ENCODE measurements around the gene TMSB4X.

The TMSB4X gene

DNA sequence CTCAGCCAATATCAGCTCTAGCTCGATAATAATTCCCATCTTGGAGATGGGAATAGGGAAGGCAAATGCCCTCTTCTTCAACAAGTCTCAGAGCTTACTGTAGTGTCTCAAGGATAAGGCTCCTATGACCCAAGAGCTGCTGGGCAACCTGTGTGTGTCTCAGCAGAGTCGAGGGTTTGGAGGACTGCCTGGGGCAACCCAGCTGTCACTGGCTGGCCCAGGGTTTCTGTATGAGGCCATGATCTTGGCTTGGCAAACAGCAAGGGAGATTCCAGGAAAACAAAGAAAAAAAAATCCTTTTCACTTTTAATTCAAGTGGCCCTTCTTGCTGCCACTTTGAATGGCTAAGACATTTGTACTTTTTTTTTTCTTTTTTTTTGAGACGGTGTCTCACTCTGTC lies 34.4 kb downstream of the TMSB4X start:
- Mint-ChIP-seq H3K4me3 (no peak overlapping the region), H3K36me3 (ENCODE audit: low read depth) (no peaks in the 10 kb centered on the region), H3K9me3 (peaks cover 42% of the 10 kb centered on the region), H3K27me3 (ENCODE audit: low read depth, poor library complexity) (peaks cover 4% of the 10 kb centered on the region), H3K4me1 (peaks cover 10% of the 10 kb centered on the region), H3K27ac (no peak overlapping the region)
- no peak for DNase-seq
- TF ChIP-seq, protein P1, sequence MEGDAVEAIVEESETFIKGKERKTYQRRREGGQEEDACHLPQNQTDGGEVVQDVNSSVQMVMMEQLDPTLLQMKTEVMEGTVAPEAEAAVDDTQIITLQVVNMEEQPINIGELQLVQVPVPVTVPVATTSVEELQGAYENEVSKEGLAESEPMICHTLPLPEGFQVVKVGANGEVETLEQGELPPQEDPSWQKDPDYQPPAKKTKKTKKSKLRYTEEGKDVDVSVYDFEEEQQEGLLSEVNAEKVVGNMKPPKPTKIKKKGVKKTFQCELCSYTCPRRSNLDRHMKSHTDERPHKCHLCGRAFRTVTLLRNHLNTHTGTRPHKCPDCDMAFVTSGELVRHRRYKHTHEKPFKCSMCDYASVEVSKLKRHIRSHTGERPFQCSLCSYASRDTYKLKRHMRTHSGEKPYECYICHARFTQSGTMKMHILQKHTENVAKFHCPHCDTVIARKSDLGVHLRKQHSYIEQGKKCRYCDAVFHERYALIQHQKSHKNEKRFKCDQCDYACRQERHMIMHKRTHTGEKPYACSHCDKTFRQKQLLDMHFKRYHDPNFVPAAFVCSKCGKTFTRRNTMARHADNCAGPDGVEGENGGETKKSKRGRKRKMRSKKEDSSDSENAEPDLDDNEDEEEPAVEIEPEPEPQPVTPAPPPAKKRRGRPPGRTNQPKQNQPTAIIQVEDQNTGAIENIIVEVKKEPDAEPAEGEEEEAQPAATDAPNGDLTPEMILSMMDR (IDR thresholded peaks at IDR 0.05), result no peak

DNA sequence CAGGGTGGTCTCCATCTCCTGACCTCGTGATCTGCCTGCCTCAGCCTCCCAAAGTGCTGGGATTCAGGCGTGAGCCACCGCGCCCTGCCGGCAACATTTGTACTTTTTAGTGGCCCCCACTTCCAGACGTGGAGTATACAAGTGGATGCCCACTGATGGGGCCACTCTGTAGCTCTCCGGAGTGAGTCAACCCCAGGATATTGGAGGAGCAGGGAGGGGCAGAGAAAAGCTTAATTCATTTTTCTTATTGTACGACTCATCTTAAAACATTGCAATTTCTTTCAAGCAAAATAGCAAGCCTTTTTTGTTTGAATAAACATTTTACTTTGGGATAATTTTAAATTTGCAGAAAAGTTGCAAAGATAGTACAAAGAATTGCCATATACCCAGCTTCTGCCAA lies 34.9 kb downstream of the TMSB4X start:
- Mint-ChIP-seq H3K36me3 (ENCODE audit: low read depth) (no peaks in the 10 kb centered on the region), H3K4me3 (no peak overlapping the region), H3K9me3 (peaks cover 41% of the 10 kb centered on the region), H3K27ac (no peak overlapping the region), H3K27me3 (ENCODE audit: low read depth, poor library complexity) (peaks cover 4% of the 10 kb centered on the region), H3K4me1 (peaks cover 10% of the 10 kb centered on the region)
- TF ChIP-seq, protein P1 (IDR thresholded peaks at IDR 0.05), result no peak
- no peak for DNase-seq

DNA sequence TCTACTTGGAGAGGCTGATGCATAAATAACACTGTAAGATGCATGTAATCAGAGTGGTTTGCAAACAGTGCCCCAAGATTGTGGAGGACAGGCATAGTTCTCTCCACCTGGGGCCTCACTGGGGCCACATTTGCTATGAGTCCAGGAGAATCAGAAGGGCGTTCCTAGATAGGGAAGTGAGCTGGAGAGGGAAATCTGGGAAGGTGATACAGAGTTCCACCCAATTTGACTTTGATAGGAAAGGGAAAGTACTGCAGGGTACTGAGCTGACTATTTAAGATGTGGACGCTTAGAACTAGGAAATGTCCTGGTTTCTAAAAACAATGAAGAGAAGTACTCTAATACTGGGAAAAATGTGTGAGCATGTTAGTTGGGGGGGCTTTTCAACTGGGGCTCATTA lies 35.6 kb downstream of the TMSB4X start:
- no peak for DNase-seq
- no peak overlapping the region for H3K27ac Mint-ChIP-seq
- TF ChIP-seq, protein P1 (IDR thresholded peaks at IDR 0.05), result no peak
- peaks cover 10% of the 10 kb centered on the region for H3K4me1 Mint-ChIP-seq
- no peak overlapping the region for H3K4me3 Mint-ChIP-seq
- H3K9me3 Mint-ChIP-seq, result peaks cover 36% of the 10 kb centered on the region
- no peaks in the 10 kb centered on the region for H3K36me3 Mint-ChIP-seq (ENCODE audit: low read depth)
- peaks cover 4% of the 10 kb centered on the region for H3K27me3 Mint-ChIP-seq (ENCODE audit: low read depth, poor library complexity)

DNA sequence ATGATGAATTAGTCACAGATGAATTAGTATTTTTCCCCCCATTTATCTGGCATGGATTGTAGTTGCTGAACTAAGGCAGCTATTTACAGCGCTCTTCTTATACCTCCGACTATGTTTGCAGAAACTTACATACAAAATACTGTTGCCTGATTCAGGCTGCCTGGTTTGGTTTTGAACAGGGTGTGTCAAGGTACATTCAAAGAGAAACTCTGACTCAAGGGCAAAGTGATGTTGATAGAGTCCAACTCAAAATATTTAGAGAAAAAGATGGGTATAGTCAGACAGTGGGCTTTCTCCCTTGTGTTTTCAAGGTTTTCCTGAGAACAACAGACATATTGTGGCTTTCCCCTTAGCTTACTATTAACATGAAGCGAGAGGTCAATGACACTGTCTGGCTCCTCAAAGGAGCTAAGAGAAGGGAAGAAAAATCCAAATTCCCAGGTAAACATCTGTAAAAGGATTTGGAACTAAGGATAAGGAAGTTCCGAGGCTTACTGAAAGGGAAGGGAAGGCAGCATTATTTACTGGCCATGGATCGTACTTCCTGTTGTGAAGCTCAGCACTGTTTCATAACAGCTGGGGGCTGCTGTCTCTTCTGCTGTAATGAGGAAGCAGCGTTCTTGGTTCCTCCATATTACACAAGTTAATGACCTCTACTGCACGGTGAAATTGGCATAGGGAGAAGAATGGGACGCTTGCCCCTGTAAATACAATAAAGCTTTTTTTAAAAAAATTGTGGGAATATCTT lies 38.6 kb downstream of the TMSB4X start:
- Mint-ChIP-seq H3K36me3 (ENCODE audit: low read depth) (no peaks in the 10 kb centered on the region), H3K27ac (no peak overlapping the region), H3K4me3 (no peak overlapping the region), H3K9me3 (peaks cover 34% of the 10 kb centered on the region), H3K4me1 (peaks cover 16% of the 10 kb centered on the region), H3K27me3 (ENCODE audit: low read depth, poor library complexity) (peaks cover 4% of the 10 kb centered on the region)
- DNase-seq, result no peak
- TF ChIP-seq, protein P1 (IDR thresholded peaks at IDR 0.05), result no peak

DNA sequence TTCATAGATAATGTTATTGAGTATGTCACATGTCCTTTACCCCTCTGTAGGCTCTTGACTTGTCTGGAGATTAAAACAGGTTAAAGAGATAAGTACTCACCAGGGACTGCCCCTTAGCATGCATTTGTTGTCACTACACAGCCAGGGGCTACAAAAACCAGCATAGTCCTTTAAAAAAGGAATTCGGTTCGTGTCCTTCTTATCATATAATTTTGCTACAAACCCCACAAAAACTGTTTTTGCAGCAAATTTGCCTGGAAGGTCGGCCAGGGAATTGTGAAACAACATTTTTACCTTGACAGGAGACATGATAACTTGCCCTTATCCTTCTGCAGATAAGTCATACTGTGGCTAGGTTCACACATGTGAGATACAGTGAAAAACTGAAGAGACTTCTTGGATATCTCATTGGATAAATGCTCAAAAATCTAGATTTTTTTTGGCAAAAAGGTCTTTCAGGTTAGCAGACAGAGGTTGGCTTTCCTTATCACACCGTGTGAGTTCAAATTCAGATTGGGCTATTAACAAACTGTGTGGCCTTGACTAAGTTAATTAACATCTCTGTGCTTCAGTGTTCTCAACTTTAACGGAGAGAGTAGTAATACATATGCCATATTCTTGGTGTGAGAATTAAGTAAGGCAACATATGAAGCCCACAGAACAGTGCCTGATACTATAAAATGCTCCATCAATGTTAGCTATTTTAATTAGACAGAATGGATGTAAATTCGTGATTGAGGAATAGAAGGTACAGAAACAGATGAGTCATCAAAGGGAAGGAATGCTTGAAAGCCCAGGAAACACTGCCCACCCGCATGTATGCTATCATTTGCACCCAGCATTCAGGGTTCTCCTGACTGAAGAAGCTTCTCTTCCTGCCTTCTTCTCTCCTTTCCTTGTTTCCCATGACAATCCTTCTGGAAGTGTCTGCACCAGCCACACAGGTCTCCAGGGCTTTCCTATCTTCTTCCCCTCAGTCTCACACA lies 39.5 kb downstream of the TMSB4X start:
- H3K27ac Mint-ChIP-seq, result no peak overlapping the region
- no peak overlapping the region for H3K4me3 Mint-ChIP-seq
- peaks cover 16% of the 10 kb centered on the region for H3K4me1 Mint-ChIP-seq
- H3K36me3 Mint-ChIP-seq (ENCODE audit: low read depth), result no peaks in the 10 kb centered on the region
- H3K27me3 Mint-ChIP-seq (ENCODE audit: low read depth, poor library complexity), result peaks cover 4% of the 10 kb centered on the region
- peaks cover 34% of the 10 kb centered on the region for H3K9me3 Mint-ChIP-seq
- TF ChIP-seq, protein P1 (IDR thresholded peaks at IDR 0.05), result no peak
- DNase-seq, result no peak
